OCI-LY1 (cell line): ENCODE results near the gene NOTUM.

ENCODE experiments used
- H2AFZ ChIP-seq: fragments of 200-600 bp; sonication (generic), shearing (Covaris generic); 2 replicates; pipeline ENCODE4 v1.6.0; 2014; ENCODE audit warnings: antibody characterized with exemption, mild to moderate bottlenecking, low read length
- H3F3A ChIP-seq: fragments of 200-600 bp; sonication (generic), shearing (Covaris generic); 2 replicates; pipeline ENCODE4 v1.6.0; 2014; ENCODE audit warnings: mild to moderate bottlenecking, antibody characterized with exemption, low read length, moderate library complexity; ENCODE audit not compliant: insufficient read depth
- H3K27ac ChIP-seq: fragments of 200-600 bp; sonication (generic); 2 replicates; pipeline ENCODE4 v1.5.1; 2014; ENCODE audit warnings: low read length, mixed run types, mild to moderate bottlenecking, low read depth; ENCODE audit not compliant: poor library complexity, severe bottlenecking
- H3K27me3 ChIP-seq: fragments of 200-600 bp; sonication (generic); 2 replicates; pipeline ENCODE4 v1.6.0; 2014; ENCODE audit warnings: antibody characterized with exemption, mild to moderate bottlenecking, low read length, moderate library complexity; ENCODE audit not compliant: insufficient read depth
- H3K36me3 ChIP-seq: fragments of 200-600 bp; sonication (generic); 2 replicates; pipeline ENCODE4 v1.6.1; 2014; ENCODE audit warnings: mild to moderate bottlenecking, antibody characterized with exemption, low read length, moderate library complexity, mixed read lengths; ENCODE audit not compliant: insufficient read depth
- H3K4me1 ChIP-seq: fragments of 200-600 bp; sonication (generic); 2 replicates; pipeline ENCODE4 v1.5.1; 2014; ENCODE audit warnings: mild to moderate bottlenecking, low read length, moderate library complexity; ENCODE audit not compliant: insufficient read depth, severe bottlenecking
- H3K4me2 ChIP-seq: fragments of 200-600 bp; sonication (generic), shearing (Covaris generic); 2 replicates; pipeline ENCODE4 v1.6.1; 2014; ENCODE audit warnings: low read length
- H3K4me3 ChIP-seq: fragments of 200-600 bp; sonication (generic); 2 replicates; pipeline ENCODE4 v1.5.1; 2014; ENCODE audit warnings: low read length, low read depth, mild to moderate bottlenecking, mixed read lengths; ENCODE audit not compliant: poor library complexity, severe bottlenecking
- H3K79me2 ChIP-seq: fragments of 200-600 bp; shearing (Covaris generic); 2 replicates; pipeline ENCODE4 v1.6.1; 2016; ENCODE audit warnings: mixed run types, low read length, mixed read lengths; ENCODE audit not compliant: insufficient read depth
- H3K9ac ChIP-seq: fragments of 200-600 bp; sonication (generic), shearing (Covaris generic); 2 replicates; pipeline ENCODE4 v1.6.1; 2014; ENCODE audit warnings: mild to moderate bottlenecking, low read length, mixed read lengths
- H3K9me2 ChIP-seq: fragments of 200-600 bp; sonication (generic), shearing (Covaris generic); 2 replicates; pipeline ENCODE4 v1.6.1; 2014; ENCODE audit warnings: low read depth, mild to moderate bottlenecking, low read length, mixed read lengths
- H3K9me3 ChIP-seq: fragments of 200-600 bp; shearing (Covaris generic); 2 replicates; pipeline ENCODE4 v1.6.1; 2014; ENCODE audit warnings: low read length, mixed read lengths
- H4K20me1 ChIP-seq: fragments of 200-600 bp; sonication (generic), shearing (Covaris generic); 2 replicates; pipeline ENCODE4 v1.6.0; 2016; ENCODE audit warnings: mild to moderate bottlenecking, low read length; ENCODE audit not compliant: insufficient read depth
- EZH2 ChIP-seq: fragments of 200-600 bp; sonication (generic), shearing (Covaris generic); IDR thresholded peaks from 2 replicates; pipeline ENCODE4 v1.8.0; 2017; ENCODE audit warnings: borderline replicate concordance, mixed run types, mild to moderate bottlenecking, antibody characterized with exemption, low read length, moderate library complexity, mixed read lengths
- TF ChIP-seq, protein P1 (sequence below): fragments of 200-600 bp; sonication (generic), shearing (Covaris generic); IDR thresholded peaks from 2 replicates; pipeline ENCODE4 v1.5.1; 2017; ENCODE audit warnings: mild to moderate bottlenecking, antibody characterized with exemption, low read length, moderate library complexity, mixed read lengths

Gene NOTUM

DNA sequence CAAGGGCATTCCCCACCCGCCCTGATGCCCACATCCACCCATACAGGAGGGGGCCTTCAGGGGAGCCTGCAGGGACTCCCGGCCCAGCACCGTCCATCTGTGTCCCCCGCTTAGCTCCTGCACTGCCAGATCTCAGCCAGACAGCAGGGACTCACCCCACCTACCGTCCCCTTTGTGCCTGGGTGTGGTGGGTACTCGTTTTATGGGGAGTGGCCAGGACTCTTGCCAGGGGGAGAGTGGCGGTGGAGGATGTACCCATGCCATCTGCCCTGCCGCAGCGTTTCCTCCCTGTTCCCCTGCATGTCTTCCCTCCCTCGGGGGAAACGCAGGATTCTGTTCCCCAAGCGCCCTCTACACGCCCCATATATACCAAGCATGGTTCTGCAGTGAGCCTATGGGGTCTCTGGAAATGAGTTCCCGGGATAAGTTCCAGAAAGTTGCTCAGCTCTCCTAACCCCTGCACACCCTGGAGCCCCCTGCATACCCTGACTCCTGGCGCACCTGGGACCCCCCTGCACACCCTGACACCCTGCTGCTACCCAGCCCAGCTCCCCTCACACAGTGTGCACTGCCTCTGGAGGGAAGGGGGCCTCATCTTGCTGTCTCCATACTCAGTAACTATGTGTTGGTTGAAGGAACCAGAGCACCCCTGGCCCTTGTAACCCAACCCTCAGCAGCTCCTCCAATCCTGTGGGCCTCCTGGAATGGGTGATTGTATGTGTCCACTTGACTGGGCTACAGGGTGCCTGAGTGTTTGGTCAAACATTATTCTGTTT, 29.2 kb downstream of the NOTUM start:
- TF ChIP-seq EZH2: no peak
- TF ChIP-seq, protein P1, sequence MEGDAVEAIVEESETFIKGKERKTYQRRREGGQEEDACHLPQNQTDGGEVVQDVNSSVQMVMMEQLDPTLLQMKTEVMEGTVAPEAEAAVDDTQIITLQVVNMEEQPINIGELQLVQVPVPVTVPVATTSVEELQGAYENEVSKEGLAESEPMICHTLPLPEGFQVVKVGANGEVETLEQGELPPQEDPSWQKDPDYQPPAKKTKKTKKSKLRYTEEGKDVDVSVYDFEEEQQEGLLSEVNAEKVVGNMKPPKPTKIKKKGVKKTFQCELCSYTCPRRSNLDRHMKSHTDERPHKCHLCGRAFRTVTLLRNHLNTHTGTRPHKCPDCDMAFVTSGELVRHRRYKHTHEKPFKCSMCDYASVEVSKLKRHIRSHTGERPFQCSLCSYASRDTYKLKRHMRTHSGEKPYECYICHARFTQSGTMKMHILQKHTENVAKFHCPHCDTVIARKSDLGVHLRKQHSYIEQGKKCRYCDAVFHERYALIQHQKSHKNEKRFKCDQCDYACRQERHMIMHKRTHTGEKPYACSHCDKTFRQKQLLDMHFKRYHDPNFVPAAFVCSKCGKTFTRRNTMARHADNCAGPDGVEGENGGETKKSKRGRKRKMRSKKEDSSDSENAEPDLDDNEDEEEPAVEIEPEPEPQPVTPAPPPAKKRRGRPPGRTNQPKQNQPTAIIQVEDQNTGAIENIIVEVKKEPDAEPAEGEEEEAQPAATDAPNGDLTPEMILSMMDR: no peak
- no peak overlapping the region for H3K9ac ChIP-seq

DNA sequence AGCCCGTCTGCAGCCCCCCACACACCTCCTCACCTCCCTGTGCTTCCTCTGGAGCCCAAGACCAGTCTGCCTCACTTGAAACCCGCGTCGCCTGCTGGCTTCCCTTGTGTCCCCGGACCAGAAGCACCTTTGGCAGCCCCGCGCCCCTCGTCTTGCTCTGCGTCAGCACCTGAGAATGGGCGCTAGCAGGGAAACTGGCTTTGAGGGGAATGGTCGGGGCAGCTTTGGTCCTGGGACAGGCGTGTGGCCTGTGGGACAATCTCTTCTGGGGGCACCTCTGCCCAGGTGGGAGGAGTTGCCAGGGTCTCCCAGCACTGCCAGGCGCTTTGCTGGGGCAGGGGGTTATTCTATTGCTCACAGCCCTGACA, 29.8 kb downstream of the NOTUM start:
- Histone ChIP-seq H3K4me3 (no peak overlapping the region), H2AFZ (no peak overlapping the region), H3K4me1 (peaks cover 9% of the 10 kb centered on the region), H3F3A (no peaks in the 10 kb centered on the region), H3K27me3 (peaks cover 3% of the 10 kb centered on the region; the same call in 1 of the 2 replicates), H3K36me3 (no peaks in the 10 kb centered on the region), H4K20me1 (no peaks in the 10 kb centered on the region), H3K4me2 (no peak overlapping the region), H3K79me2 (peaks cover 5% of the 10 kb centered on the region; the same call in 1 of the 2 replicates), H3K9ac (no peak overlapping the region), H3K9me2 (no peaks in the 10 kb centered on the region), H3K9me3 (no peaks in the 10 kb centered on the region), H3K27ac (no peak overlapping the region)
- no peak for TF ChIP-seq EZH2
- TF ChIP-seq, protein P1: no peak

More for the DNA sequence above, 29.2 kb downstream of the NOTUM start:
- peaks cover 3% of the 10 kb centered on the region; the same call in 1 of the 2 replicates for H3K27me3 ChIP-seq
- no peaks in the 10 kb centered on the region for H4K20me1 ChIP-seq
- no peaks in the 10 kb centered on the region for H3K36me3 ChIP-seq
- no peak overlapping the region for H3K27ac ChIP-seq
- no peaks in the 10 kb centered on the region for H3K9me2 ChIP-seq
- H3K4me2 ChIP-seq: no peak overlapping the region
- H3K79me2 ChIP-seq: no peaks in the 10 kb centered on the region
- H3K4me3 ChIP-seq: no peak overlapping the region
- H3F3A ChIP-seq: no peaks in the 10 kb centered on the region
- no peak overlapping the region for H2AFZ ChIP-seq
- H3K4me1 ChIP-seq: peaks cover 10% of the 10 kb centered on the region
- H3K9me3 ChIP-seq: no peaks in the 10 kb centered on the region

DNA sequence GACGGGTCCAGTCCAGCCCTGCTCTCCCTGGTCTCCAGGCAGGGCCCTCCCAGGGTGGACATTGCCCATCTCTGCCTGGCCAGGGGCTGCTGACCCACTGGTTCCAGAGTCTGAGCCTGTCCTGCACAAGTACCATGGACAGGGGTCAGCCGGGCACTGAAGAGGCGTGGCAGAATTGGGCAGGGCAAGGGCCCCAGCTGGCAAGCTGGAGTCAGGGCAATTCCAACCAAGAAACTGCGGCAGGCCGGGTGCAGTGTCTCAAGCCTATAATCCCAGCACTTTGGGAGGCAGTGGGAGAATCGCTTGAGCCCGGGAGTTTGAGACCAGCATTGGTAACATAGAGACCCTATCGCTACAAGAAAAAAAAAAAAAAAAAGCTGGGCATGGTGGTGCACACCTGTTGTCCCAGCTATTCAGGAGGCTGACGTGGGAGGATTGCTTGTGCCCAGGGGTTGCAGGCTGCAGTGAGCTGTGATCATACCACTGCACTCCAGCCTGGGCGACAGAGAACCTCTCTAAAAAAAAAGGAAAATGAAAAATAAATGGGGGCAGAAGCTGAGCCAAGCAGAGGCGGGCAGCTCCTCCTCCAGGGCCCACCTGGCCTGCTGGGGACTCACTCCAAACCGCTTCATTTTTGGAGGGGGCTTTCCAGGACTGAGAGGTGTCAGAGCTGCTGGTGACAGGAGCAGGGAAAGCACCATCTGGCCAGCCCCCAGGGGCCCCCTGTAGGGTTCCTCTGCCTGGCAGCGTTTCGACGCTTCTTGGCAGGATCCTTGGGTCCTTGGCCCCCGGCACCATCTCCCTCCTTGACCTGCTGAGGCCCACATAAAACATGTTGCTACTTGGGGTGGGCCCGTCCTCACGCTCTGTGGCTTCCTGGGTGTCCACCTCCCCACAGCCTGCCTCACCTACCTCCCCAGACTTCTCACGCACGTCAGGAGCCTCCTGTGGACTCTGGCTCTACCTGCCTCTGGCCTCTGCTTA, 30.6 kb downstream of the NOTUM start:
- H3K27me3 ChIP-seq: no peaks in the 10 kb centered on the region; the same call in 1 of the 2 replicates
- no peaks in the 10 kb centered on the region for H3K36me3 ChIP-seq
- H4K20me1 ChIP-seq: no peaks in the 10 kb centered on the region
- H3K9ac ChIP-seq: no peak overlapping the region
- H3K4me1 ChIP-seq: peaks cover 16% of the 10 kb centered on the region
- no peaks in the 10 kb centered on the region for H3K9me2 ChIP-seq
- TF ChIP-seq, protein P1: no peak
- TF ChIP-seq EZH2: no peak
- no peak overlapping the region for H3K4me2 ChIP-seq
- no peak overlapping the region for H2AFZ ChIP-seq
- no peaks in the 10 kb centered on the region for H3F3A ChIP-seq
- peaks cover 11% of the 10 kb centered on the region; the same call in 1 of the 2 replicates for H3K79me2 ChIP-seq
- H3K27ac ChIP-seq: no peak overlapping the region
- H3K4me3 ChIP-seq: no peak overlapping the region
- no peaks in the 10 kb centered on the region for H3K9me3 ChIP-seq
